GF-D8 (cell line): ENCODE data around the gene ATRNL1.

Experiments
- DNase-seq: peaks from one replicate; lab custom pipeline; 2025; lab: John Stamatoyannopoulos, UW

ATRNL1 gene

GRCh38 chr10:115606086-115606485 lies 512.9 kb downstream of the ATRNL1 start:
- DNase-seq = no peak

GRCh38 chr10:115606741-115607140 lies 513.6 kb downstream of the ATRNL1 start:
- no peak for DNase-seq

- DNase-seq = no peak
Measured at GRCh38 chr10:115624448-115624847, 531.3 kb downstream of the ATRNL1 start.

- no peak for DNase-seq
Measured at GRCh38 chr10:115628616-115629015, 535.5 kb downstream of the ATRNL1 start.

GRCh38 chr10:115638246-115638645 lies 545.1 kb downstream of the ATRNL1 start:
- no peak for DNase-seq

GRCh38 chr10:115649217-115649616 lies 556.1 kb downstream of the ATRNL1 start:
- no peak for DNase-seq

GRCh38 chr10:115653473-115653872 lies 560.3 kb downstream of the ATRNL1 start:
- no peak for DNase-seq

GRCh38 chr10:115654961-115655360 lies 561.8 kb downstream of the ATRNL1 start:
- no peak for DNase-seq

GRCh38 chr10:115657161-115657860 lies 564.1 kb downstream of the ATRNL1 start:
- no peak for DNase-seq

GRCh38 chr10:115659616-115660015 lies 566.5 kb downstream of the ATRNL1 start:
- no peak for DNase-seq

GRCh38 chr10:115660391-115660790 lies 567.2 kb downstream of the ATRNL1 start:
- no peak for DNase-seq

GRCh38 chr10:115662422-115662821 lies 569.3 kb downstream of the ATRNL1 start:
- no peak for DNase-seq

GRCh38 chr10:115665549-115665948 lies 572.4 kb downstream of the ATRNL1 start:
- no peak for DNase-seq

- DNase-seq = no peak
Measured at GRCh38 chr10:115674496-115674895, 581.3 kb downstream of the ATRNL1 start.

- no peak for DNase-seq
Measured at GRCh38 chr10:115696747-115697146, 603.6 kb downstream of the ATRNL1 start.

GRCh38 chr10:115706026-115706425 lies 612.9 kb downstream of the ATRNL1 start:
- DNase-seq = no peak

- DNase-seq = no peak
Measured at GRCh38 chr10:115706488-115707076, 613.4 kb downstream of the ATRNL1 start.

GRCh38 chr10:115710136-115710535 lies 617.0 kb downstream of the ATRNL1 start:
- no peak for DNase-seq

GRCh38 chr10:115711306-115711705 lies 618.1 kb downstream of the ATRNL1 start:
- no peak for DNase-seq

GRCh38 chr10:115720121-115720520 lies 627.0 kb downstream of the ATRNL1 start:
- DNase-seq = no peak

- no peak for DNase-seq
Measured at GRCh38 chr10:115727129-115727528, 634.0 kb downstream of the ATRNL1 start.

- no peak for DNase-seq
Measured at GRCh38 chr10:115744089-115744488, 650.9 kb downstream of the ATRNL1 start.

- DNase-seq = no peak
Measured at GRCh38 chr10:115745943-115746342, 652.8 kb downstream of the ATRNL1 start.

GRCh38 chr10:115747811-115748210 lies 654.6 kb downstream of the ATRNL1 start:
- DNase-seq = no peak
